HG03135 (cell line): Measurements from ENCODE around the gene TEX10.
"Not testable (repeated sequence)": the region's sequence is repeated elsewhere in the genome, so short reads cannot be mapped to it uniquely, and the experiment has no call there.

Source experiments
- ATAC-seq: cut with Tn5 transposase; IDR thresholded peaks from one replicate; pipeline ENCODE4 v1.9.1; 2021; ENCODE audit warnings: mild to moderate bottlenecking, moderate library complexity; ENCODE audit not compliant: unreplicated experiment

TEX10 gene

GRCh38 chr9:100352727-100353505 is at the start of gene TEX10:
Gene TEX10 (minus strand): TSS chr9:100352942. CDS start chr9:100349363, 3,579 bp downstream.
- peak; percentile 79 for ATAC-seq

- no peak for ATAC-seq
These were observed 48.3 kb upstream of the TEX10 start for GRCh38 chr9:100401042-100401441.

GRCh38 chr9:100397529-100398266 is 45.0 kb upstream of the TEX10 start:
- ATAC-seq: no peak

- ATAC-seq: no peak
These were observed 44.0 kb upstream of the TEX10 start for GRCh38 chr9:100396769-100397168.

- ATAC-seq: no peak
These were observed 42.1 kb upstream of the TEX10 start for GRCh38 chr9:100394816-100395215.

GRCh38 chr9:100394032-100394695 is 41.4 kb upstream of the TEX10 start:
- ATAC-seq: no peak

- not testable (repeated sequence) for ATAC-seq
These were observed 40.2 kb upstream of the TEX10 start for GRCh38 chr9:100392989-100393388.

- no peak for ATAC-seq
These were observed 27.1 kb upstream of the TEX10 start for GRCh38 chr9:100379862-100380261.

GRCh38 chr9:100377015-100377414 is 24.3 kb upstream of the TEX10 start:
- no peak for ATAC-seq

- no peak for ATAC-seq
These were observed 22.9 kb upstream of the TEX10 start for GRCh38 chr9:100375658-100376057.

GRCh38 chr9:100372648-100373047 is 19.9 kb upstream of the TEX10 start:
- no peak for ATAC-seq

GRCh38 chr9:100370064-100370723 is 17.5 kb upstream of the TEX10 start:
- ATAC-seq: no peak

- ATAC-seq: no peak
These were observed 15.9 kb upstream of the TEX10 start for GRCh38 chr9:100368672-100369071.

- no peak for ATAC-seq
These were observed 13.4 kb upstream of the TEX10 start for GRCh38 chr9:100366121-100366520.

- no peak for ATAC-seq
These were observed 11.3 kb upstream of the TEX10 start for GRCh38 chr9:100364013-100364412.

- ATAC-seq: no peak
These were observed 6.3 kb upstream of the TEX10 start for GRCh38 chr9:100359057-100359456.

GRCh38 chr9:100357501-100357900 is 4.8 kb upstream of the TEX10 start:
- no peak for ATAC-seq

GRCh38 chr9:100355561-100355960 is 2.8 kb upstream of the TEX10 start:
- ATAC-seq: no peak

- ATAC-seq: no peak
These were observed 1.5 kb upstream of the TEX10 start for GRCh38 chr9:100354121-100354800.

- ATAC-seq: peak; percentile 44
These were observed 478 bp downstream of the TEX10 start for GRCh38 chr9:100352201-100352726.
